ENCODE results near the gene BORCS6.

DNA sequence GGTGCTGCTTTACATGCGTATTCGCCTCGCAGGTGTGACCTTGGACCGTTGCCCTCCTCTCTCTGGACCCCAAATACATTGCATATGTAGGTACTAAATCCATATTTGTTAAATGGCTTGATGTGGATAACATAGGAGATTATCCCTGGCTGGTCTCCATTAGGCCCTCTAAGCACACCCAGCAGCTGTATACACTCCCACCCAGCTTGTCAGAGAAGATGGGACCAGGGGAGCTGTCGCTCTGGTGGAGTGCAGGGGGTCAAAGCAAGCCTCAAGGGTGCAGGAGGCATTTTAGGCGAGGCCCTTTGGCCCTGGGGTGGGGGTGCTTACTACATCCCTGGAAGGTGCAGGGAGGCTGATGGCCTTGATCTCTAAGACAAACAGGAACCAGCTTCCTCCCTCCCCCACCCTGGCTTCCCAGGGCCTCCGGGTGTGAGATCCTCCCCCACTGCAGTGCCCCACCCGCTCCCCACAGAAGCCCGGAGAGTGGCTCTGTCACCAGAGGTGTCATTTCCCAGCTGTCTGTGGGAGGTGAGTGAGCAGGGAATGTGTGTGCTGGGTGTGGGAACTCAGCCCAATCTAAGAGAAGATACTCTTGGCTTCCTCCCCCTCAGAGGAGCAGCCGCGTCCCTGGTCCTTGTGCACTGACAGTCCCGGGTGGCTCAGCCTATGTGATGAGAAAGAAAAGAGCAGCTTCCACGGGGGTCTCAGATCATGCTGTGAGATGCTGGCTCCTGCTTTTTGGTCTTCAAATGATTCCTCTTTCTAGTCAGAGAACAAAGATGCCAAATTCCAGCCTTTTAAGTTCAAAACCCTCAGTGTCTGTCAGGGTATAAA is 25.8 kb downstream of the BORCS6 start:
- TF ChIP-seq, protein P1, sequence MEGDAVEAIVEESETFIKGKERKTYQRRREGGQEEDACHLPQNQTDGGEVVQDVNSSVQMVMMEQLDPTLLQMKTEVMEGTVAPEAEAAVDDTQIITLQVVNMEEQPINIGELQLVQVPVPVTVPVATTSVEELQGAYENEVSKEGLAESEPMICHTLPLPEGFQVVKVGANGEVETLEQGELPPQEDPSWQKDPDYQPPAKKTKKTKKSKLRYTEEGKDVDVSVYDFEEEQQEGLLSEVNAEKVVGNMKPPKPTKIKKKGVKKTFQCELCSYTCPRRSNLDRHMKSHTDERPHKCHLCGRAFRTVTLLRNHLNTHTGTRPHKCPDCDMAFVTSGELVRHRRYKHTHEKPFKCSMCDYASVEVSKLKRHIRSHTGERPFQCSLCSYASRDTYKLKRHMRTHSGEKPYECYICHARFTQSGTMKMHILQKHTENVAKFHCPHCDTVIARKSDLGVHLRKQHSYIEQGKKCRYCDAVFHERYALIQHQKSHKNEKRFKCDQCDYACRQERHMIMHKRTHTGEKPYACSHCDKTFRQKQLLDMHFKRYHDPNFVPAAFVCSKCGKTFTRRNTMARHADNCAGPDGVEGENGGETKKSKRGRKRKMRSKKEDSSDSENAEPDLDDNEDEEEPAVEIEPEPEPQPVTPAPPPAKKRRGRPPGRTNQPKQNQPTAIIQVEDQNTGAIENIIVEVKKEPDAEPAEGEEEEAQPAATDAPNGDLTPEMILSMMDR (IDR thresholded peaks at IDR 0.05): no peak
- TF ChIP-seq POLR2A (IDR thresholded peaks at IDR 0.05): no peak
